ENCODE measurements around the gene INPP5E. TPM values are rescaled to one million over a fixed set of nuclear protein-coding genes. Genes with fewer than 3 reads are reported as not detected.

The INPP5E gene
- total and polyA plus RNA-seq, 2 experiments from 2014 or later, result 5.8 to 13.4 TPM

GRCh38 chr9:136383436-136383835, 56.2 kb downstream of the INPP5E start:
- no peaks in the 10 kb centered on the region for H3K9me3 Mint-ChIP-seq
- H3K27ac Mint-ChIP-seq, result no peak overlapping the region
- no peak overlapping the region for H3K27ac ChIP-seq (ENCODE audit: low read depth)
- DNase-seq (ENCODE audit: low spot score) (no peak), ATAC-seq (no peak)
- H3F3A ChIP-seq (replicated peaks; ENCODE audit: low read depth), result 0 out of 2 replicates have a peak, but pooled peaks cover 3% of the 10 kb centered on the region
- H3K79me2 ChIP-seq (replicated peaks; ENCODE audit: insufficient read depth), result no peaks in the 10 kb centered on the region
- no peak overlapping the region for H3K4me2 ChIP-seq
- no peaks in the 10 kb centered on the region for H3K27me3 ChIP-seq (ENCODE audit: insufficient read depth)
- H4K20me1 ChIP-seq (replicated peaks; ENCODE audit: insufficient read depth), result peaks cover 8% of the 10 kb centered on the region; the same call in 1 of the 2 replicates
- no peak overlapping the region for H2AFZ ChIP-seq
- H3K4me3 Mint-ChIP-seq, result no peak overlapping the region
- H3K36me3 Mint-ChIP-seq (ENCODE audit: low read depth), result peaks cover 52% of the 10 kb centered on the region
- no peaks in the 10 kb centered on the region for H3K9me2 ChIP-seq (ENCODE audit: insufficient read depth)
- H3K36me3 ChIP-seq (ENCODE audit: insufficient read depth), result peaks cover 22% of the 10 kb centered on the region; the same call in 1 of the 2 replicates
- no peak for TF ChIP-seq ETS1 (IDR thresholded peaks at IDR 0.05)
- H3K4me1 Mint-ChIP-seq, result no peaks in the 10 kb centered on the region
- H3K27me3 Mint-ChIP-seq (ENCODE audit: insufficient read depth, low read depth, poor library complexity), result peaks cover 1% of the 10 kb centered on the region
- H3K4me1 ChIP-seq (ENCODE audit: insufficient read depth), result no peaks in the 10 kb centered on the region
- no peak overlapping the region for H3K4me3 ChIP-seq

DNA sequence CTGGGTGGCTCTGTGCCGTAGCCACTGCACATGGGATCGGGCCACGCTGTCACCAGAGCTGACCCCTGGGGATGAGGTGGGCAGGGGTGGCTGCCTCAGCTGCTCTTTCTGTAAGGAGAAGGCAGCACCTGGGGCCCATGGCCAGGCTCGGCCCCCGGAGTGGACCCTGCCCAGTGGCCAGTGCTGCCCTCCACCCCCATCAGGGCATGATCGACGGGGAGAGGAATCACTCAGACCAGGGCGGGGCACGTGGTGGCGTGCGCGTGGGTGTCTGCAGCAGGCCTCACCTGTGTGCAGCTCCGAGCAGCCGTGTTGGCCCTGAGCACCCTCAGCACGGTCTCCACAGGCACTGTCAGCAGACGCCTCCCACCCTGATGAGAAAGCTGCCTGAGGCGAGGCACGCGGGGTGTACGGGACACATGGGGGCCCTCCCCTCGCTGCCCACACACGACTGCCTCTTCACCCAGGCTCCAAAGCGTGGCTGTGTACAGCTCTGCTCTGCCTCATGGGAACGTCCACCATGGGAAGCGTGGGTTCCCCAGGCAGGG, 57.6 kb downstream of the INPP5E start:
- no peaks in the 10 kb centered on the region for H3K9me3 Mint-ChIP-seq
- H3K27ac Mint-ChIP-seq, result no peak overlapping the region
- no peaks in the 10 kb centered on the region for H3K4me1 Mint-ChIP-seq
- Histone ChIP-seq H3K27me3 (ENCODE audit: insufficient read depth) (no peaks in the 10 kb centered on the region), H3K27ac (ENCODE audit: low read depth) (no peak overlapping the region), H3K4me3 (no peak overlapping the region), H3F3A (replicated peaks; ENCODE audit: low read depth) (0 out of 2 replicates have a peak, but pooled peaks cover 3% of the 10 kb centered on the region), H3K9me2 (ENCODE audit: insufficient read depth) (no peaks in the 10 kb centered on the region), H2AFZ (no peak overlapping the region), H4K20me1 (replicated peaks; ENCODE audit: insufficient read depth) (peaks cover 6% of the 10 kb centered on the region; the same call in 1 of the 2 replicates), H3K4me2 (no peak overlapping the region), H3K79me2 (replicated peaks; ENCODE audit: insufficient read depth) (no peaks in the 10 kb centered on the region), H3K36me3 (ENCODE audit: insufficient read depth) (peaks cover 11% of the 10 kb centered on the region; the same call in 1 of the 2 replicates), H3K4me1 (ENCODE audit: insufficient read depth) (no peaks in the 10 kb centered on the region)
- H3K4me3 Mint-ChIP-seq, result no peak overlapping the region
- ATAC-seq (no peak), DNase-seq (ENCODE audit: low spot score) (no peak)
- no peaks in the 10 kb centered on the region for H3K27me3 Mint-ChIP-seq (ENCODE audit: insufficient read depth, low read depth, poor library complexity)
- H3K36me3 Mint-ChIP-seq (ENCODE audit: low read depth), result peaks cover 42% of the 10 kb centered on the region
- no peak for TF ChIP-seq CREB1 (CRISPR knock-in tag; IDR thresholded peaks at IDR 0.05; ENCODE audit: low read depth)
- TF ChIP-seq ETS1 (IDR thresholded peaks at IDR 0.05), result no peak
- TF ChIP-seq ZNF462 (CRISPR knock-in tag; IDR thresholded peaks at IDR 0.05), result no peak
- TF ChIP-seq EZH2phosphoT487 (IDR thresholded peaks at IDR 0.05; ENCODE audit: unreplicated experiment), result no peak
- no peak for TF ChIP-seq POLR2AphosphoS5 (IDR thresholded peaks at IDR 0.05; ENCODE audit: low read depth)
- no peak for TF ChIP-seq CTCF (conservative IDR thresholded peaks at IDR 0.05; ENCODE audit: low read depth in 2 of 2)
- no peak for TF ChIP-seq ZNF114 (CRISPR knock-in tag; IDR thresholded peaks at IDR 0.05)
- TF ChIP-seq JUNB (IDR thresholded peaks at IDR 0.05; ENCODE audit: unreplicated experiment), result no peak
- TF ChIP-seq ZNF331 (CRISPR knock-in tag; IDR thresholded peaks at IDR 0.05; ENCODE audit: low read depth), result no peak
